ENCODE data around the gene MAD1L1.

Gene MAD1L1

GRCh38 chr7:2010551-2011265 is 222.0 kb downstream of the MAD1L1 start:
- no peak for DNase-seq

GRCh38 chr7:2010101-2010500 is 222.6 kb downstream of the MAD1L1 start:
- DNase-seq: no peak

GRCh38 chr7:2009541-2010001 is 223.2 kb downstream of the MAD1L1 start:
- no peak for DNase-seq

GRCh38 chr7:2008936-2009540 is 223.7 kb downstream of the MAD1L1 start:
- no peak for DNase-seq

GRCh38 chr7:2008101-2008935 is 224.4 kb downstream of the MAD1L1 start:
- DNase-seq: no peak

- DNase-seq: no peak
Measured at GRCh38 chr7:2007551-2007950, 225.2 kb downstream of the MAD1L1 start.

GRCh38 chr7:2006921-2007381 is 225.8 kb downstream of the MAD1L1 start:
- DNase-seq: no peak

GRCh38 chr7:2006231-2006771 is 226.4 kb downstream of the MAD1L1 start:
- no peak for DNase-seq

GRCh38 chr7:2005786-2006185 is 227.0 kb downstream of the MAD1L1 start:
- DNase-seq: no peak

- DNase-seq: no peak
Measured at GRCh38 chr7:2004841-2005725, 227.7 kb downstream of the MAD1L1 start.

GRCh38 chr7:2003931-2004812 is 228.6 kb downstream of the MAD1L1 start:
- no peak for DNase-seq

- no peak for DNase-seq
Measured at GRCh38 chr7:2003451-2003930, 229.3 kb downstream of the MAD1L1 start.

GRCh38 chr7:2002561-2003450 is 229.9 kb downstream of the MAD1L1 start:
- DNase-seq: no peak

GRCh38 chr7:2001601-2002442 is 230.9 kb downstream of the MAD1L1 start:
- DNase-seq: no peak

GRCh38 chr7:2000746-2001321 is 231.9 kb downstream of the MAD1L1 start:
- no peak for DNase-seq

GRCh38 chr7:2000153-2000687 is 232.5 kb downstream of the MAD1L1 start:
- no peak for DNase-seq

- no peak for DNase-seq
Measured at GRCh38 chr7:1999278-1999984, 233.3 kb downstream of the MAD1L1 start.

GRCh38 chr7:1998146-1998545 is 234.6 kb downstream of the MAD1L1 start:
- no peak for DNase-seq

Data from kidney glomerular epithelial cell (primary cell).